ENCODE data around the gene CDH11. TPM values are rescaled to one million over a fixed set of nuclear protein-coding genes. Genes with fewer than 3 reads are reported as not detected.

The CDH11 gene
- total RNA-seq, 4 donors from 2014 or later = 51.8 to 661 (median 96.5) TPM

- H3K27ac ChIP-seq = no peak overlapping the region
- H3K4me3 ChIP-seq = no peak overlapping the region
- no peaks in the 10 kb centered on the region for H3K4me1 ChIP-seq
- TF ChIP-seq CTCF (IDR thresholded peaks at IDR 0.05) (no peak), POLR2A (IDR thresholded peaks at IDR 0.05) (no peak)
- intact Hi-C loops (cut with DNase I; ENCODE audit: low total_unique reads) = no loop called here
- H3K9me3 ChIP-seq = no peaks in the 10 kb centered on the region
- H3K27me3 ChIP-seq = no peaks in the 10 kb centered on the region
- no peak for DNase-seq
- no peaks in the 10 kb centered on the region for H3K36me3 ChIP-seq
Measured at GRCh38 chr16:65094009-65094408, 27.9 kb downstream of the CDH11 start.

- Histone ChIP-seq H3K36me3 (no peaks in the 10 kb centered on the region), H3K27ac (no peak overlapping the region), H3K4me1 (no peaks in the 10 kb centered on the region), H3K27me3 (no peaks in the 10 kb centered on the region), H3K9me3 (no peaks in the 10 kb centered on the region), H3K4me3 (no peak overlapping the region)
- TF ChIP-seq CTCF (IDR thresholded peaks at IDR 0.05) = no peak
- no peak for TF ChIP-seq POLR2A (IDR thresholded peaks at IDR 0.05)
- DNase-seq = no peak
- intact Hi-C loops (cut with DNase I; ENCODE audit: low total_unique reads) = no loop called here
Measured at GRCh38 chr16:65083164-65083857, 38.6 kb downstream of the CDH11 start.

- TF ChIP-seq CTCF (IDR thresholded peaks at IDR 0.05) = no peak
- TF ChIP-seq POLR2A (IDR thresholded peaks at IDR 0.05) = no peak
- intact Hi-C loops (cut with DNase I; ENCODE audit: low total_unique reads) = no loop called here
Measured at GRCh38 chr16:65079549-65079948, 42.3 kb downstream of the CDH11 start.

GRCh38 chr16:65077181-65077580 is 44.7 kb downstream of the CDH11 start:
- Histone ChIP-seq H3K4me1 (peaks cover 0 to 3% of the 10 kb centered on the region in 2 donors), H3K9me3 (no peaks in the 10 kb centered on the region), H3K4me3 (no peak overlapping the region), H3K36me3 (no peaks in the 10 kb centered on the region), H3K27ac (no peak overlapping the region), H3K27me3 (no peaks in the 10 kb centered on the region)
- DNase-seq = no peak
- intact Hi-C loops (cut with DNase I; ENCODE audit: low total_unique reads) = no loop called here
- TF ChIP-seq POLR2A (IDR thresholded peaks at IDR 0.05) (no peak), CTCF (IDR thresholded peaks at IDR 0.05) (no peak)

More at GRCh38 chr16:65079549-65079948, 42.3 kb downstream of the CDH11 start:
- Histone ChIP-seq H3K27me3 (no peaks in the 10 kb centered on the region), H3K4me1 (no peaks in the 10 kb centered on the region), H3K4me3 (no peak overlapping the region), H3K36me3 (no peaks in the 10 kb centered on the region), H3K27ac (no peak overlapping the region), H3K9me3 (no peaks in the 10 kb centered on the region)
- DNase-seq = no peak

GRCh38 chr16:65075877-65076276 is 46.0 kb downstream of the CDH11 start:
- DNase-seq = no peak
- H3K27me3 ChIP-seq = no peaks in the 10 kb centered on the region

More at GRCh38 chr16:65075877-65076276, 46.0 kb downstream of the CDH11 start:
- intact Hi-C loops (cut with DNase I; ENCODE audit: low total_unique reads) = no loop called here
- peaks cover 0 to 10% of the 10 kb centered on the region in 2 donors for H3K4me1 ChIP-seq
- no peak overlapping the region for H3K27ac ChIP-seq
- no peak overlapping the region for H3K4me3 ChIP-seq
- no peaks in the 10 kb centered on the region for H3K9me3 ChIP-seq
- no peaks in the 10 kb centered on the region for H3K36me3 ChIP-seq
- no peak for TF ChIP-seq CTCF (IDR thresholded peaks at IDR 0.05)
- no peak for TF ChIP-seq POLR2A (IDR thresholded peaks at IDR 0.05)
